AG09309 (cell line): ENCODE results near the gene CD40.

Source experiments
- DNase-seq: peaks from one replicate; pipeline ENCODE4 v3.0.0-alpha.2; 2010; ENCODE audit warnings: low read depth
- H3K4me3 ChIP-seq: 2 replicates; pipeline ENCODE4 v1.5.1; 2011; ENCODE audit warnings: mild to moderate bottlenecking, low read depth, low read length, moderate library complexity; ENCODE audit not compliant: control insufficient read depth
- CTCF ChIP-seq: IDR thresholded peaks from 2 replicates; pipeline ENCODE4 v1.5.1; 2011; ENCODE audit warnings: mild to moderate bottlenecking, low read depth, low read length, inconsistent platforms; ENCODE audit not compliant: insufficient read depth, control insufficient read depth; ENCODE audit errors: missing control alignments

CD40 gene

GRCh38 chr20:46077642-46078305 lies 40.3 kb upstream of the CD40 start:
- H3K4me3 ChIP-seq: no peak overlapping the region
- no peak for TF ChIP-seq CTCF
- no peak for DNase-seq

GRCh38 chr20:46078954-46079353 lies 39.2 kb upstream of the CD40 start:
- H3K4me3 ChIP-seq: no peak overlapping the region
- no peak for DNase-seq
- TF ChIP-seq CTCF: no peak

GRCh38 chr20:46081074-46081473 lies 37.0 kb upstream of the CD40 start:
- H3K4me3 ChIP-seq: no peak overlapping the region
- DNase-seq: no peak
- TF ChIP-seq CTCF: no peak

GRCh38 chr20:46083101-46083500 lies 35.0 kb upstream of the CD40 start:
- no peak for TF ChIP-seq CTCF
- no peak for DNase-seq

GRCh38 chr20:46083531-46084061 lies 34.5 kb upstream of the CD40 start:
- DNase-seq: no peak

More at GRCh38 chr20:46083101-46083500, 35.0 kb upstream of the CD40 start:
- H3K4me3 ChIP-seq: no peak overlapping the region

GRCh38 chr20:46084805-46085178 lies 33.3 kb upstream of the CD40 start:
- H3K4me3 ChIP-seq: no peak overlapping the region
- TF ChIP-seq CTCF: no peak
- no peak for DNase-seq

More at GRCh38 chr20:46083531-46084061, 34.5 kb upstream of the CD40 start:
- no peak overlapping the region for H3K4me3 ChIP-seq
- TF ChIP-seq CTCF: no peak

- TF ChIP-seq CTCF: no peak
- no peak for DNase-seq
- no peak overlapping the region for H3K4me3 ChIP-seq
Observed at GRCh38 chr20:46085179-46085851, 32.8 kb upstream of the CD40 start.
